KBM-7 (cell line): Measurements from ENCODE around the gene ETFDH.
"Not testable (repeated sequence)": the region's sequence is repeated elsewhere in the genome, so short reads cannot be mapped to it uniquely, and the experiment has no call there.

Source experiments
- DNase-seq: peaks from one replicate; pipeline ENCODE4 v3.0.0-alpha.2; 2015
- in situ Hi-C: fragments of 300-500 bp; cut with MboI; formaldehyde crosslinking; loops from 2 replicates; pipeline ENCODE4 v1.14.3; 2020; ENCODE audit warnings: low sequenced_read_pairs, low pct_unique_long_range_greater_than_20kb, mixed read lengths

Gene ETFDH

DNA sequence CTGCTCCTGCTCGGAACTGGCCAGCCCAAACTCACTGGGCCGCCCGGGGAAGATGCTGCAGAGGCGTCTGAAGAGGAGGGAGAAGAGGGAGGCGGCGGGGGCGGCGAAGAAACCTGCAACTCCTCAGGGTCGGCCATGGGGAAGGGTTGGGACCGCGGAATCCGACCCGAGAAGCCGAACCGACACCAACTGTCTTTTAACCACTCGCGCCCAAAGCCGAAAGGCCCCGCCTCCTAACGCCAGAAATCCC lies 506 bp upstream of the ETFDH start, which contains the start of gene C4orf46:
Gene C4orf46, minus strand, starts transcription at position 223 of the 250 bp plus-strand sequence. Its CDS starts 86 bp downstream, at position 137.
- in situ Hi-C loops = no loop called here
- DNase-seq = no peak

DNA sequence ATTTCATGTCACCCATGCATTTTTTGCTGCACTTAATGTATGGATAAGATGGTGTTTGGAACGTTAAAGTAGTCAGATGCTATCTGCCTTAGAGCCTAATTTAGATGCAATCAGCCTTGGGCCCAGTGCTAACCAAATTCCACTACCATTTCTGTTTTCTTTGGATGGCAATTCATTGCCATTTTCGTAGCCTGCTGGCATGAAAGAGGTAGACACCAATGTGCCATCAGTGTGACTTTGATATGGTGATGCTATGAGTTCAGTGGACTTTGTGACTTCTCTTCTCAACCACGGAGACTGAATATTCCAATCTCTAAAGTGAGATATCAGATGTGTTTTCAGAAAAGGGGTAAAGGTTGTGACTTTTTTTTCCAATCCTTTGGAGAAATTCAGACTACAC lies 1.5 kb downstream of the ETFDH start:
- in situ Hi-C loops = no loop called here
- DNase-seq = no peak

- no peak for DNase-seq
- in situ Hi-C loops = no loop called here
These were observed 4.0 kb downstream of the ETFDH start for GRCh38 chr4:158676076-158676475.

DNA sequence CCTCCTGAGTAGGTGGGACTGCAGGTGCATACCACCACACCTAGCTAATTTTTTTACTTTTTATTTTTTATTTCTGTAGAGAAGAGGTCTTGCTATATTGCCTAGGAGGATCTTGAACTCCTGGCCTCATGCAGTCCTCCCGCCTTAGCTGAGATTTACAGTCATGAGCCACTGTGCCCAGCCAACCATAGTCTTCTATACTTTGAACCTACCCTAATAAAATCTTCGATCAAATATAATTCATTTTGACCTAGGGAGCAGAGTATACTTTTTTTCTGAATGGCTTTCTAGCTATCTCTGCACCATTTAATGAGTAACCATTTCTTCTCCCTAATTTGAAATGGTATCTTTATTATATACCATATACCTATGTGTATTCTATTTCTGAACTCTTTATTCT lies 6.7 kb downstream of the ETFDH start:
- in situ Hi-C loops = no loop called here

DNA sequence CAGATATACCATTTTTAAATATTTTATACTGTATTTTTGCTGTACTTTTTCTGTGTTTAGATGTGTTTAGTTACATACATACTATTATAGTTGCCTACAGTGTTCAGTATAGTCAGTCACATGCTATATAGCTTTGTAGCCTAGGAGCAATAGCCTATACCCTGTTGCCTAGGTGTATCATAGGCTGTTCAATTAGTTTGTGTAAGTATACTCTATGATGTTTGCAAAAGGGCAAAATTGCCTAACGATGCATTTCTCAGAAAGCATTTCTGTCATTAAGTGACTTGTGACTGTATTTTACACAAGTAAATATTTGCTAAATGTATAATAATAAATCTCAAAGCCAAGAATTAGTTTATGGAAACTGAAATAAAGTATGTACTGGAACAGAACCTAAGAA lies 9.5 kb downstream of the ETFDH start:
- in situ Hi-C loops = no loop called here
- no peak for DNase-seq

More for the DNA sequence above, 6.7 kb downstream of the ETFDH start:
- DNase-seq = no peak

- in situ Hi-C loops = no loop called here
- no peak for DNase-seq
These were observed 10.0 kb downstream of the ETFDH start for GRCh38 chr4:158682066-158682465.

DNA sequence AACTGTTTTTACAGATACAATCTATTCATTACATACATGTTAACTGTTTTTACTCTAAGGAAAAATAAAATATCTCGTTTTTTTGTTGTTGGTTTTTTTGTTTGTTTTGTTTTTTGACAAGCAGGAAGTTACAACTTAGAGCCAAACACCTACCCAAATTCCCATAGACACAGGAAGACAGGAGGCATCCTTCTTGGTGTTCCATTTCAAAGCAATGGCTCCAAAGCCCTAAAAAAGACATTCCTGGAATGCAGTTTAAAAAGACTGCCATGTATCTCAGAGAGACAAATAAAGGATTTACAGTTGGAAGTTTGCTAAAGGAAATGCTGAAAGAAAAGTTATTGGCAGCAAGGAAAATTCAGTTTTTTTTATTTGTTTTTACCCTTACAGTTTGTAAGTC lies 16.7 kb downstream of the ETFDH start:
- in situ Hi-C loops = no loop called here
- DNase-seq = no peak

- in situ Hi-C loops = no loop called here
- DNase-seq = no peak
These were observed 32.2 kb downstream of the ETFDH start for GRCh38 chr4:158704274-158704673.

GRCh38 chr4:158710814-158711213 lies 38.7 kb downstream of the ETFDH start:
- no peak for DNase-seq
- in situ Hi-C loops = no loop called here

GRCh38 chr4:158712622-158713021 lies 40.5 kb downstream of the ETFDH start:
- DNase-seq, in situ Hi-C loops: not testable (repeated sequence)

DNA sequence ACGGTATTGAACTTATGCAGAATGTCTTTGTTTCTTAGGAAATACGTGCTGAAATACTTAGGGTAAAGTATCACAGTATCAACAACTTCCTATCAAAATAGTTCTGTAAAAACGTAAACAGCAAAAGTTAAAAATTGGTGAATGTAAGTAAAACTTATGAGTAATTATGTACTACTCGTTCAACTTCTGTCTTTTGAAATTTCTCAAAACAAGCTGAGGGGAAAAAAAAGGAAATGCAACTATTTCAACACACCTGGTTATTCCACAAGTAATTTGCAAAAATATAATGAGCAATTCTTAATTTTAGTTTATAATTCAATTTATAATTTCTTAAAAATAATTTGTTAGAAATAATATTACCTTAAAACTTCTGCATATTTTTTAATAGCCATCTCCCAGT lies 42.8 kb downstream of the ETFDH start:
- DNase-seq = no peak
- in situ Hi-C loops = no loop called here

DNA sequence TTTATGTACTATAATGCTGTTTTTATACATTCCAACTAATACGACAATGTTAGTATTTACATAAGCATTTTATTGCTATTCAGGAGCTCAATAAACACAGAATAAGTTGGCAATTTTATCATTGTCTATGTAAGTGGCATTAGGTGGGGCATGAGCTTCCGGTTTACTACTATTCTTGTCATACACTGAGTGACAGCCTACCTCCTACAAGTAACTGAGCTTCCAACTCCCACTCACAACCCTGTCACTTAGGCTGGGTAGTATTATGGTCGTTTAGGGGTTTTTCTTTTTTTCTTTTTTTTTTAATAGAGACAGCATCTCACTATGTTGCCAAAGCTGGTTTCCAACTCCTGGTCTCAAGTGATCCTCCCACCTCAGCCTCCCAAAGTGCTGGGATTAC lies 43.7 kb downstream of the ETFDH start:
- DNase-seq = no peak
- in situ Hi-C loops = no loop called here

DNA sequence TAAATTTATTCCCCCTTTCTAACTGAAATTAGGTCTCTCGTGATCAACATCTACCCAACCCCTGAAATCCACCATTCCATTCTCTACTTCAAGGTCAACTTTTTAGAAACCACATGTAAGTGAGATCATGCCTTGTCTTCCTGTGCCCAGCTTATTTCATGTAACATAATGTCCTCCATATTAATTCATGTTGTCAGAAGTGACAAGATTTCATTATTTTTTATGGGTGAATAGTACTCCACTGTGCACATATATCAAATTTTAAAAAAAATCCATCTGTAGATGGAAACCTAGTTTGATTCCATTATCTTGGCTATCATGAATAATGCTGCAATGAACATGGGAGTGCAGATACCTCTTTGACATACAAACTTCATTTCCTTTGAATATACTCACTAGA lies 49.6 kb downstream of the ETFDH start:
- in situ Hi-C loops = no loop called here

GRCh38 chr4:158722291-158722916 lies 50.3 kb downstream of the ETFDH start:
- peak; percentile 50 for DNase-seq
- in situ Hi-C loops = no loop called here

More for the DNA sequence above, 49.6 kb downstream of the ETFDH start:
- DNase-seq = no peak

GRCh38 chr4:158722917-158723793 lies 51.1 kb downstream of the ETFDH start, which contains the start of gene PPID:
TSS of gene PPID (minus strand) at chr4:158723396. CDS start at chr4:158723288, 108 bp downstream.
- in situ Hi-C loops = no loop called here
- peak; percentile 85 for DNase-seq

GRCh38 chr4:158724637-158725036 lies 52.5 kb downstream of the ETFDH start:
- in situ Hi-C loops = no loop called here
- DNase-seq = no peak

- DNase-seq = no peak
- in situ Hi-C loops = no loop called here
These were observed 54.5 kb downstream of the ETFDH start for GRCh38 chr4:158726633-158727032.

- in situ Hi-C loops = no loop called here
- no peak for DNase-seq
These were observed 56.1 kb downstream of the ETFDH start for GRCh38 chr4:158728236-158728635.

DNA sequence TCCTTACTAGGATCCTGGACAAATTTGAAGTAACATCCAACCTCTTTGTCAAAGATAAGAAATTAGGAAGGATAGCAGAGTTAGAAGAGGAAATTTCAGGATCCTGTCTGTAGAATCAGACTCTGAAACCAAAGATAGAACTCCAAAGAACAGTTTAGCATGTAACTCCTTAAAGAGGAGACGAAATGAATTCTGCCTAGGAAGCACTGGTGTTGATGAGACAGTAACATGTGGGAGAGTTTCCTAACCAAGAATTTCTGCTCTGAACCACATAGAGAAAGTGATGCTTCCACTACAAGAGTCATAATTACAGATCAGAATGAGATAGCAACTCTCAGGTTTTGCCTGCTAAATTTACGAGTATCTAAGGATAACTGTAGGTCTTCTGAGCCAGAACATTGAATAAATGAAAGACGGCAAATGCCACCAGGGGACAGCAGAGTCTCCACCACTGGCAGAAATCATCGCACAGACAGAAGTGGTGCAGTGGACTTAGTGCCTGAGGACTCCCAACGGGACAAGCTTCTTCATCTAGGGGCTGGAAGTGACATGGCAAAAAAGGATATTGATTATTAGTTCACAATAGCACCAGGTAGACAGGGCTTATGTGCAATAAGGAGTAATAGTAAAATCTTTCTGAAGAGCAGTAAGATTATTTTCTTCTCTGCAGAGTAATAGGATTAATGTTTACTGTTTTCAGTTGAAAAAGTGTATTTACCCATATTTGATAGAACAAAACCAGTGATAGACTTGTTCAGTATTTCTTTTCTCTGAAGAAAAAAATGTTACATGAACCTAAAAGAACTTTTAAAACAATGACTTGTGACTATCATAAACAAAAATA lies 57.8 kb downstream of the ETFDH start:
- in situ Hi-C loops = no loop called here
- peak; percentile 77 for DNase-seq

GRCh38 chr4:158738866-158739265 lies 66.8 kb downstream of the ETFDH start:
- DNase-seq = no peak
- in situ Hi-C loops = no loop called here
